Measurements from ENCODE around the gene CBX5. TPM values are rescaled to one million over a fixed set of nuclear protein-coding genes. Genes with fewer than 3 reads are reported as not detected.
A peak's percentile ranks its signal among the peaks of the same experiment; 100 is the strongest.

Gene CBX5
- total RNA-seq, 1 experiment from 2014 or later, result 85.5 TPM

- peaks cover 42% of the 10 kb centered on the region for H3K4me1 Mint-ChIP-seq (ENCODE audit: low read depth, unreplicated experiment)
- no peak overlapping the region for H3K4me3 Mint-ChIP-seq (ENCODE audit: unreplicated experiment)
- intact Hi-C loops (cut with micrococcal nuclease; ENCODE audit: unreplicated experiment), result loop anchor here (5.0 kb wide), 1 partner anchor 34 kb away; no protein-coding TSS in a partner anchor
- no peaks in the 10 kb centered on the region for H3K27me3 ChIP-seq (replicated peaks; ENCODE audit: control insufficient read depth, insufficient read depth, low read length)
- H3K9me3 Mint-ChIP-seq (ENCODE audit: unreplicated experiment), result no peaks in the 10 kb centered on the region
- peaks cover 34% of the 10 kb centered on the region for H3K4me1 ChIP-seq
- H3K36me3 ChIP-seq (ENCODE audit: control insufficient read depth, insufficient read depth, low read length), result no peaks in the 10 kb centered on the region
- ChIA-PET CTCF (interaction anchor here (0.6 to 1.5 kb wide), 3 partner anchors 10 to 23 kb away, joined by 4 to 7 read pairs (median 4); partner anchors contain the start of gene COPZ1), POLR2A (interaction anchor here (1.0 kb wide), 1 partner anchor 24 kb away, joined by 6 read pairs; the partner anchor contains the start of gene CBX5)
- H3K9me3 ChIP-seq, result no peaks in the 10 kb centered on the region
- no peak overlapping the region for H3K27ac Mint-ChIP-seq (ENCODE audit: unreplicated experiment)
- no peaks in the 10 kb centered on the region for H3K36me3 Mint-ChIP-seq (ENCODE audit: insufficient read depth, unreplicated experiment)
- BruUV-seq (replicated peaks), result no TSS peak
- no peaks in the 10 kb centered on the region for H3K27me3 Mint-ChIP-seq (ENCODE audit: insufficient read depth, unreplicated experiment)
- H3K4me3 ChIP-seq (ENCODE audit: low read depth, low read length), result no peak overlapping the region
- TF ChIP-seq CTCF (IDR thresholded peaks at IDR 0.05; ENCODE audit: insufficient read depth in 1 of 2, low read depth in 1 of 2, low read length in 1 of 2, severe bottlenecking in 1 of 2, unreplicated experiment in 1 of 2), result no peak
- DNase-seq, result no peak
Measured at GRCh38 chr12:54303640-54304039, 23.7 kb upstream of the CBX5 start.

- DNase-seq, result peak; percentile 78 to 84
- H3K36me3 Mint-ChIP-seq (ENCODE audit: insufficient read depth, unreplicated experiment), result no peaks in the 10 kb centered on the region
- H3K36me3 ChIP-seq (ENCODE audit: control insufficient read depth, insufficient read depth, low read length), result no peaks in the 10 kb centered on the region
- peak overlapping the region; percentile 59 for H3K4me3 ChIP-seq (ENCODE audit: low read depth, low read length)
- no TSS peak for BruUV-seq (replicated peaks)
- ChIA-PET CTCF (interaction anchor here (0.6 to 4.8 kb wide), 6 partner anchors 17 to 296 kb away, joined by 3 to 28 read pairs (median 4); partner anchors contain the start of genes COPZ1 and HNRNPA1), POLR2A (interaction anchor here (0.6 to 3.5 kb wide), 8 partner anchors 9 to 42 kb away, joined by 3 to 26 read pairs (median 5); partner anchors contain the start of genes CBX5, COPZ1 and HNRNPA1)
- no peaks in the 10 kb centered on the region for H3K27me3 ChIP-seq (replicated peaks; ENCODE audit: control insufficient read depth, insufficient read depth, low read length)
- peak overlapping the region; percentile 60 for H3K27ac Mint-ChIP-seq (ENCODE audit: unreplicated experiment)
- peaks cover 42% of the 10 kb centered on the region for H3K4me1 Mint-ChIP-seq (ENCODE audit: low read depth, unreplicated experiment)
- H3K9me3 ChIP-seq, result no peaks in the 10 kb centered on the region
- H3K9me3 Mint-ChIP-seq (ENCODE audit: unreplicated experiment), result no peaks in the 10 kb centered on the region
- H3K4me3 Mint-ChIP-seq (ENCODE audit: unreplicated experiment), result peak overlapping the region; percentile 79
- H3K27me3 Mint-ChIP-seq (ENCODE audit: insufficient read depth, unreplicated experiment), result no peaks in the 10 kb centered on the region
- TF ChIP-seq CTCF (IDR thresholded peaks at IDR 0.05; ENCODE audit: insufficient read depth in 1 of 2, low read depth in 1 of 2, low read length in 1 of 2, severe bottlenecking in 1 of 2, unreplicated experiment in 1 of 2), result no peak
- peaks cover 34% of the 10 kb centered on the region for H3K4me1 ChIP-seq
- intact Hi-C loops (cut with micrococcal nuclease; ENCODE audit: unreplicated experiment), result loop anchor here (1.0 to 5.0 kb wide), 4 partner anchors 21 to 57 kb away; partner anchors contain the start of genes CBX5 and HNRNPA1
Measured at GRCh38 chr12:54301428-54302048, 21.6 kb upstream of the CBX5 start.

GRCh38 chr12:54300732-54301427 lies 21.0 kb upstream of the CBX5 start, which contains the start of gene NFE2:
Gene NFE2 (minus strand): TSS chr12:54301015. CDS start chr12:54295248, 5,767 bp downstream.
- ChIA-PET POLR2A (interaction anchor here (0.8 to 3.5 kb wide), 5 partner anchors 10 to 42 kb away, joined by 4 to 26 read pairs (median 6); partner anchors contain the start of genes CBX5, COPZ1 and HNRNPA1), CTCF (interaction anchor here (0.6 to 4.8 kb wide), 9 partner anchors 9 to 295 kb away, joined by 3 to 28 read pairs (median 4); partner anchors contain the start of genes COPZ1 and HNRNPA1)
- Histone ChIP-seq H3K4me3 (ENCODE audit: low read depth, low read length) (peak within 1 kb of the TSS; percentile 59), H3K36me3 (ENCODE audit: control insufficient read depth, insufficient read depth, low read length) (no peaks in the 10 kb centered on the region), H3K4me1 (peaks cover 35% of the 10 kb centered on the region), H3K9me3 (no peaks in the 10 kb centered on the region), H3K27me3 (replicated peaks; ENCODE audit: control insufficient read depth, insufficient read depth, low read length) (no peaks in the 10 kb centered on the region)
- intact Hi-C loops (cut with micrococcal nuclease; ENCODE audit: unreplicated experiment), result loop anchor here (1.0 to 5.0 kb wide), 4 partner anchors 21 to 58 kb away; partner anchors contain the start of genes CBX5 and HNRNPA1
- no TSS peak for BruUV-seq (replicated peaks)
- DNase-seq, result peak; percentile 91
- Mint-ChIP-seq H3K9me3 (ENCODE audit: unreplicated experiment) (no peaks in the 10 kb centered on the region), H3K27me3 (ENCODE audit: insufficient read depth, unreplicated experiment) (no peaks in the 10 kb centered on the region), H3K4me1 (ENCODE audit: low read depth, unreplicated experiment) (peaks cover 42% of the 10 kb centered on the region), H3K4me3 (ENCODE audit: unreplicated experiment) (peak within 1 kb of the TSS; percentile 79), H3K36me3 (ENCODE audit: insufficient read depth, unreplicated experiment) (no peaks in the 10 kb centered on the region), H3K27ac (ENCODE audit: unreplicated experiment) (peak within 1 kb of the TSS; percentile 60)
- TF ChIP-seq CTCF (IDR thresholded peaks at IDR 0.05; ENCODE audit: insufficient read depth in 1 of 2, low read depth in 1 of 2, low read length in 1 of 2, severe bottlenecking in 1 of 2, unreplicated experiment in 1 of 2), result no peak
